K562 (cell line): ENCODE measurements around the gene DDX43. TPM values are rescaled to one million over a fixed set of nuclear protein-coding genes. Genes with fewer than 3 reads are reported as not detected.

Experiments
- ARID1B ChIP-seq: fragments of 450-650 bp; IDR thresholded peaks from 2 replicates; pipeline ENCODE4 v1.6.1; 2016; ENCODE audit warnings: antibody characterized with exemption, mild to moderate bottlenecking, inconsistent platforms
- ATF3 ChIP-seq, 2 experiments: fragments of 450-650 bp in 1 of 2; sonication (generic) in 1 of 2; formaldehyde crosslinking in 1 of 2; IDR thresholded peaks in 1 of 2; conservative IDR thresholded peaks in 1 of 2; 2 replicates each; pipeline versions ENCODE4 v1.6.1 to v1.8.1; 2016 to 2023; ENCODE audit warnings: mild to moderate bottlenecking in 2 of 2, moderate library complexity in 2 of 2, inconsistent platforms in 1 of 2, missing genetic modification reagents in 1 of 2
- BRF1 ChIP-seq: IDR thresholded peaks from 3 replicates; pipeline ENCODE4 v1.6.1; 2011; ENCODE audit warnings: borderline replicate concordance, mild to moderate bottlenecking; ENCODE audit not compliant: insufficient read length; ENCODE audit errors: extremely low read depth
- C11orf30 ChIP-seq: fragments of 450-650 bp; IDR thresholded peaks from 2 replicates; pipeline ENCODE4 v1.6.1; 2016; ENCODE audit warnings: low read depth, mild to moderate bottlenecking
- CEBPB ChIP-seq: fragments of 450-650 bp; IDR thresholded peaks from 2 replicates; pipeline ENCODE4 v1.6.1; 2016; ENCODE audit warnings: missing genetic modification characterization, missing compliant biosample characterization
- CEBPG ChIP-seq, 3 experiments: fragments of 200-800 bp in 1 of 3; sonication (Bioruptor generic) in 1 of 3; sonication (generic) in 1 of 3; formaldehyde crosslinking in 1 of 3; IDR thresholded peaks in 2 of 3; conservative IDR thresholded peaks in 1 of 3; 2 replicates each; pipeline versions ENCODE4 v1.6.1 to v1.8.0; 2016 to 2022; ENCODE audit warnings: missing compliant biosample characterization in 2 of 3, missing genetic modification characterization in 2 of 3, mild to moderate bottlenecking in 1 of 3, missing genetic modification reagents in 1 of 3
- CXXC5 ChIP-seq: fragments of 250-450 bp; sonication (Bioruptor Pico); IDR thresholded peaks from 2 replicates; pipeline ENCODE4 v1.8.0; 2022; ENCODE audit warnings: inconsistent platforms, mild to moderate bottlenecking, moderate library complexity
- EHMT2 ChIP-seq: fragments of 450-650 bp; IDR thresholded peaks from 2 replicates; pipeline ENCODE4 v1.6.1; 2018; ENCODE audit warnings: antibody characterized with exemption
- ETV1 ChIP-seq: fragments of 450-650 bp; conservative IDR thresholded peaks from 2 replicates; pipeline ENCODE4 v1.6.1; 2016; ENCODE audit warnings: missing genetic modification characterization, control low read depth, low read depth, missing compliant biosample characterization
- EWSR1 ChIP-seq: fragments of 450-650 bp; IDR thresholded peaks from 2 replicates; pipeline ENCODE4 v1.6.1; 2018; ENCODE audit warnings: borderline replicate concordance, mild to moderate bottlenecking, low read depth, moderate library complexity; ENCODE audit not compliant: partially characterized antibody
- HDAC1 ChIP-seq, 2 experiments: fragments of 450-650 bp; IDR thresholded peaks; 2 replicates each; pipeline ENCODE4 v1.6.1; 2016 to 2017; ENCODE audit warnings: inconsistent platforms in 1 of 2, mild to moderate bottlenecking in 1 of 2, moderate library complexity in 1 of 2
- HDAC2 ChIP-seq: fragments of 450-650 bp; IDR thresholded peaks from 2 replicates; pipeline ENCODE4 v1.6.1; 2016; ENCODE audit warnings: mild to moderate bottlenecking
- JUN ChIP-seq, 2 experiments: sonication (generic) in 1 of 2; formaldehyde crosslinking in 1 of 2; IDR thresholded peaks; 2 replicates each; pipeline versions ENCODE4 v1.6.1 to v1.8.0; 2012 to 2022; ENCODE audit warnings: borderline replicate concordance in 2 of 2, mild to moderate bottlenecking in 2 of 2, improper control_type of control experiment in 1 of 2, low read depth in 1 of 2, low read length in 1 of 2, missing genetic modification reagents in 1 of 2
- LEF1 ChIP-seq: fragments of 450-650 bp; IDR thresholded peaks from 2 replicates; pipeline ENCODE4 v1.6.1; 2016; ENCODE audit warnings: mild to moderate bottlenecking
- SMARCE1 ChIP-seq: fragments of 450-650 bp; IDR thresholded peaks from 2 replicates; pipeline ENCODE4 v1.7.1; 2016; ENCODE audit warnings: mild to moderate bottlenecking
- SOX6 ChIP-seq: fragments of 450-650 bp; IDR thresholded peaks from 2 replicates; pipeline ENCODE4 v1.6.1; 2014; ENCODE audit warnings: mild to moderate bottlenecking
- STAT6 ChIP-seq: sonication (generic); formaldehyde crosslinking; IDR thresholded peaks from 2 replicates; pipeline ENCODE4 v1.8.1; 2023; ENCODE audit warnings: mild to moderate bottlenecking, missing genetic modification reagents
- TRIM24 ChIP-seq, 2 experiments: fragments of 450-650 bp; IDR thresholded peaks; 2 replicates each; pipeline ENCODE4 v1.6.1; 2016
- USF1 ChIP-seq: sonication (generic); formaldehyde crosslinking; IDR thresholded peaks from 2 replicates; pipeline ENCODE4 v1.9.0; 2022; ENCODE audit warnings: mild to moderate bottlenecking, missing genetic modification reagents
- ZNF232 ChIP-seq: sonication (generic); formaldehyde crosslinking; IDR thresholded peaks from 2 replicates; pipeline ENCODE4 v1.8.0; 2022; ENCODE audit warnings: mild to moderate bottlenecking, missing genetic modification reagents
- ZNF316 ChIP-seq: fragments of 450-650 bp; IDR thresholded peaks from 2 replicates; pipeline ENCODE4 v1.6.1; 2016
- ZNF668 ChIP-seq: fragments of 250-450 bp; sonication (Bioruptor Pico); IDR thresholded peaks from 2 replicates; pipeline ENCODE4 v1.8.0; 2022; ENCODE audit warnings: mild to moderate bottlenecking, inconsistent platforms
- ZNF778 ChIP-seq: fragments of 450-650 bp; formaldehyde crosslinking; IDR thresholded peaks from 2 replicates; pipeline ENCODE4 v1.4.0; 2020; ENCODE audit warnings: mild to moderate bottlenecking, moderate library complexity
- ZSCAN32 ChIP-seq: fragments of 450-650 bp; formaldehyde crosslinking; IDR thresholded peaks from 2 replicates; pipeline ENCODE4 v1.4.0; 2020; ENCODE audit warnings: mild to moderate bottlenecking, moderate library complexity
- polyA plus RNA-seq, 8 experiments: library from polyadenylated mRNA; depleted of rRNA in 4 of 8; stranded (reverse) in 5 of 8; unstranded in 3 of 8; fragments of >200 nt; fragmentation: Nextera tagmentation in 2 of 8; fragmentation: Illumina TruSeq in 1 of 8; extraction: Ambion mirVana in 2 of 8; extraction: Trizol in 1 of 8; gene quantifications; 2 replicates each; pipeline versions ENCODE4 v1.2.1 to v1.2.3, GENCODE V29; 2011 to 2014; ENCODE audit warnings: inconsistent platforms in 1 of 8, missing spikeins in 1 of 8
- total RNA-seq, 7 experiments: library from RNA; depleted of rRNA in 6 of 7; stranded (reverse); fragments of >200 nt in 6 of 7; fragmentation: Illumina TruSeq in 2 of 7; extraction: Trizol in 2 of 7; gene quantifications; 2 replicates each; pipeline versions ENCODE4 v1.2.1 to v1.2.3, GENCODE V29; 2011 to 2021; ENCODE audit warnings: low replicate concordance in 1 of 7

Gene DDX43
- total and polyA plus RNA-seq, 9 of the 15 experiments (the other 6 are each of a cell fraction or from before 2014, with no cell fraction given) = 0.07 to 0.88 (median 0.25) TPM

GRCh38 chr6:73455865-73456629 is 61.4 kb downstream of the DDX43 start (continued):
- TF ChIP-seq EWSR1 (no peak), HDAC1 (IDR thresholded peaks at IDR 0.05) (no peak), ETV1 (tag) (peak; percentile 84), EHMT2 (peak; percentile 15; the same call in 1 of the 2 replicates), CEBPG (CRISPR knock-in tag; IDR thresholded peaks at IDR 0.05) (peak; percentile 92), CEBPG (tag; conservative IDR thresholded peaks at IDR 0.05 in 1 of 2, IDR thresholded peaks at IDR 0.05 in 1 of 2) (peak; percentile 98), HDAC2 (peak; percentile 32; the same call in 1 of the 2 replicates), SMARCE1 (peak; percentile 35; the same call in 1 of the 2 replicates), TRIM24 (IDR thresholded peaks at IDR 0.05) (peak; percentile 89 to 90; a peak in 3 of 4 replicates), STAT6 (CRISPR knock-in tag) (no peak), ATF3 (IDR thresholded peaks at IDR 0.05) (peak; percentile 95), ATF3 (CRISPR knock-in tag; conservative IDR thresholded peaks at IDR 0.05) (no peak), ZNF316 (peak; percentile 21; the same call in 1 of the 2 replicates), CEBPB (peak; percentile 98), C11orf30 (peak; percentile 41; the same call in 1 of the 2 replicates), ZNF778 (CRISPR knock-in tag) (no peak), SOX6 (peak; percentile 86), LEF1 (peak; percentile 74; the same call in 1 of the 2 replicates), CXXC5 (CRISPR knock-in tag) (peak; percentile 49; the same call in 1 of the 2 replicates), ZSCAN32 (CRISPR knock-in tag) (peak; percentile 74; the same call in 1 of the 2 replicates), USF1 (CRISPR knock-in tag) (no peak), ZNF668 (no peak; the same call in 1 of the 2 replicates), BRF1 (no peak), ZNF232 (CRISPR knock-in tag) (no peak), JUN (IDR thresholded peaks at IDR 0.05; ENCODE audit: borderline replicate concordance, low read depth, low read length) (peak; percentile 59; the same call in 1 of the 2 replicates), JUN (CRISPR knock-in tag; IDR thresholded peaks at IDR 0.05; ENCODE audit: borderline replicate concordance) (no peak), ARID1B (peak; percentile 70)
